Vagina (tissue), 2 donors: ENCODE measurements around the gene WT1. TPM values are rescaled to one million over a fixed set of nuclear protein-coding genes. Genes with fewer than 3 reads are reported as not detected.

Experiments used
- DNase-seq, 2 donors: peaks; one replicate each; pipeline ENCODE4 v3.0.0-alpha.2; 2017; ENCODE audit errors: extremely low spot score in 2 of 2
- H3K27ac ChIP-seq: fragments of 200-600 bp; sonication (generic); one replicate; pipeline ENCODE4 v1.5.1; 2019
- H3K27me3 ChIP-seq: fragments of 200-600 bp; sonication (generic); one replicate; pipeline ENCODE4 v1.5.1; 2019
- H3K36me3 ChIP-seq, 2 donors: fragments of 200-600 bp; sonication (generic); one replicate each; pipeline ENCODE4 v1.5.1; 2017 to 2019
- H3K4me1 ChIP-seq: fragments of 200-600 bp; sonication (generic); one replicate; pipeline ENCODE4 v1.5.1; 2019
- H3K4me3 ChIP-seq, 2 donors: fragments of 200-600 bp; sonication (generic); 1 replicate in 1 of 2; 2 replicates in 1 of 2; pipeline ENCODE4 v1.5.1; 2016 to 2019
- H3K9me3 ChIP-seq: fragments of 200-600 bp; sonication (generic); one replicate; pipeline ENCODE4 v1.5.1; 2019
- POLR2A ChIP-seq, 2 donors: fragments of 450-650 bp; IDR thresholded peaks; one replicate each; pipeline ENCODE4 v1.6.1; 2017; ENCODE audit warnings: antibody characterized with exemption in 2 of 2, mild to moderate bottlenecking in 2 of 2, moderate library complexity in 2 of 2
- POLR2AphosphoS5 ChIP-seq, 2 donors: sonication (generic); formaldehyde crosslinking; IDR thresholded peaks; one replicate each; pipeline ENCODE4 v1.9.0; 2017; ENCODE audit warnings: antibody characterized with exemption in 2 of 2, mild to moderate bottlenecking in 2 of 2, low read depth in 1 of 2; ENCODE audit not compliant: insufficient read depth in 1 of 2
- intact Hi-C: fragments of 100-400 bp; cut with DNase I; formaldehyde crosslinking; loops from one replicate; pipeline ENCODE4 v1.15.1; 2023
- total RNA-seq: library from RNA; depleted of rRNA; stranded (reverse); fragments of >200 nt; gene quantifications from one replicate; pipeline ENCODE4 v1.2.3, GENCODE V29; 2016
- TF ChIP-seq, protein P1 (sequence below), 3 experiments: fragments of 450-650 bp in 2 of 3; fragments of 200-600 bp in 1 of 3; sonication (generic) in 1 of 3; IDR thresholded peaks; one replicate each; pipeline ENCODE4 v1.5.1; 2017 to 2019; ENCODE audit warnings: antibody characterized with exemption in 3 of 3, mild to moderate bottlenecking in 2 of 3, moderate library complexity in 2 of 3

WT1 gene
- total RNA-seq, 1 donor from 2014 or later = 32.7 TPM

DNA sequence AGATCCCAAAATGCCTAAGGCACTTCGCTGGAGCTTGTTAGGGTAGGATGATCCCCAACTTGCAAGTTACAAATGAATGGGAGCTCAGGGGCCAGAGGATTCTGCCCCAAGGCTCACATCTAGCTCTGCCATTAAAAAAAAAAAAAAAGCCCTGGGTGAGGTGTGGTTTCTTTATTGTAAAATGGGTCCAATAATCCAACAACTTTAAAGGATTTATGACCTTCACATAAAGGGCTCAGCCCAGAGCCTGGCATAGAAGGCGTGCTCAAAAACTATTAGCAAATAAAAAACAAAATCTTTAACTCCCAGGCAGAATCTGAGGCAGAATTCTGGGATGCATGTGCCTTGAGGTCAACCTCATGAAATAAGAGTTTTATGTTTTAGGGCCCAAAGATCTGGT lies 42.5 kb downstream of the WT1 start:
- TF ChIP-seq POLR2AphosphoS5 (IDR thresholded peaks at IDR 0.05; ENCODE audit: insufficient read depth in 1 of 2, low read depth in 1 of 2) = no peak
- TF ChIP-seq, protein P1, sequence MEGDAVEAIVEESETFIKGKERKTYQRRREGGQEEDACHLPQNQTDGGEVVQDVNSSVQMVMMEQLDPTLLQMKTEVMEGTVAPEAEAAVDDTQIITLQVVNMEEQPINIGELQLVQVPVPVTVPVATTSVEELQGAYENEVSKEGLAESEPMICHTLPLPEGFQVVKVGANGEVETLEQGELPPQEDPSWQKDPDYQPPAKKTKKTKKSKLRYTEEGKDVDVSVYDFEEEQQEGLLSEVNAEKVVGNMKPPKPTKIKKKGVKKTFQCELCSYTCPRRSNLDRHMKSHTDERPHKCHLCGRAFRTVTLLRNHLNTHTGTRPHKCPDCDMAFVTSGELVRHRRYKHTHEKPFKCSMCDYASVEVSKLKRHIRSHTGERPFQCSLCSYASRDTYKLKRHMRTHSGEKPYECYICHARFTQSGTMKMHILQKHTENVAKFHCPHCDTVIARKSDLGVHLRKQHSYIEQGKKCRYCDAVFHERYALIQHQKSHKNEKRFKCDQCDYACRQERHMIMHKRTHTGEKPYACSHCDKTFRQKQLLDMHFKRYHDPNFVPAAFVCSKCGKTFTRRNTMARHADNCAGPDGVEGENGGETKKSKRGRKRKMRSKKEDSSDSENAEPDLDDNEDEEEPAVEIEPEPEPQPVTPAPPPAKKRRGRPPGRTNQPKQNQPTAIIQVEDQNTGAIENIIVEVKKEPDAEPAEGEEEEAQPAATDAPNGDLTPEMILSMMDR (IDR thresholded peaks at IDR 0.05) = no peak
- TF ChIP-seq POLR2A (IDR thresholded peaks at IDR 0.05) = no peak
- intact Hi-C loops = no loop called here

GRCh38 chr11:32391956-32392553 lies 43.3 kb downstream of the WT1 start:
- DNase-seq = no peak
- Histone ChIP-seq H3K27ac (no peak overlapping the region), H3K27me3 (no peaks in the 10 kb centered on the region), H3K36me3 (no peaks in the 10 kb centered on the region), H3K4me1 (no peaks in the 10 kb centered on the region), H3K9me3 (no peaks in the 10 kb centered on the region), H3K4me3 (no peak overlapping the region)
- TF ChIP-seq, protein P1 (IDR thresholded peaks at IDR 0.05) = no peak
- TF ChIP-seq POLR2A (IDR thresholded peaks at IDR 0.05) (no peak), POLR2AphosphoS5 (IDR thresholded peaks at IDR 0.05; ENCODE audit: insufficient read depth in 1 of 2, low read depth in 1 of 2) (no peak)
- intact Hi-C loops = no loop called here

More for the DNA sequence above, 42.5 kb downstream of the WT1 start:
- H3K9me3 ChIP-seq = no peaks in the 10 kb centered on the region
- no peak overlapping the region for H3K4me3 ChIP-seq
- no peaks in the 10 kb centered on the region for H3K27me3 ChIP-seq
- H3K4me1 ChIP-seq = no peaks in the 10 kb centered on the region
- DNase-seq = no peak
- no peaks in the 10 kb centered on the region for H3K36me3 ChIP-seq
- H3K27ac ChIP-seq = no peak overlapping the region

DNA sequence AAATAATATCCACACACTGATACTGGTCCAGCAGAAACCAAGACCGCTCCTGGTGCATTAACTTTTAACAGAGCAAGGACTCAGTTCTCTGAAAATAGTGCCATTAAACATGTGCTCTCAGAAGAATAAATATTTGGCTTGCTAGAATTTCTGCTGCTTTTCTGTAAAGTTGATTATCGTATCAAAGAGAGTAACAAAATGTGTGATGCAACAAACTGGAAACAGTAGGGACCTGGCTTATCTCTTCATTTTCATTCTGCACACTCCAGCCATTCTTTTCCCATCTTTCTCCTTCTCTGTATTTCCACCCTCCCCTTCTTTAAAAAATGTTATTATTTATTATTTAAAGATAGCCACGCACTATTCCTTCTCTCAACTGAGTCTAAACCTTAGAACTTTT lies 43.9 kb downstream of the WT1 start:
- DNase-seq = no peak
- TF ChIP-seq POLR2AphosphoS5 (IDR thresholded peaks at IDR 0.05; ENCODE audit: insufficient read depth in 1 of 2, low read depth in 1 of 2) (no peak), POLR2A (IDR thresholded peaks at IDR 0.05) (no peak)
- TF ChIP-seq, protein P1 (IDR thresholded peaks at IDR 0.05) = no peak
- Histone ChIP-seq H3K27ac (no peak overlapping the region), H3K4me1 (peaks cover 2% of the 10 kb centered on the region), H3K27me3 (no peaks in the 10 kb centered on the region), H3K9me3 (no peaks in the 10 kb centered on the region), H3K4me3 (no peak overlapping the region), H3K36me3 (no peaks in the 10 kb centered on the region)
- intact Hi-C loops = no loop called here

GRCh38 chr11:32390712-32391111 lies 44.6 kb downstream of the WT1 start:
- Histone ChIP-seq H3K27ac (no peak overlapping the region), H3K4me3 (no peak overlapping the region), H3K9me3 (no peaks in the 10 kb centered on the region), H3K36me3 (no peaks in the 10 kb centered on the region), H3K27me3 (no peaks in the 10 kb centered on the region), H3K4me1 (peaks cover 7% of the 10 kb centered on the region)
- no peak for TF ChIP-seq POLR2A (IDR thresholded peaks at IDR 0.05)
- TF ChIP-seq, protein P1 (IDR thresholded peaks at IDR 0.05) = no peak
- no peak for TF ChIP-seq POLR2AphosphoS5 (IDR thresholded peaks at IDR 0.05; ENCODE audit: insufficient read depth in 1 of 2, low read depth in 1 of 2)
- intact Hi-C loops = no loop called here
- no peak for DNase-seq

- peaks cover 7% of the 10 kb centered on the region for H3K4me1 ChIP-seq
- no peak overlapping the region for H3K27ac ChIP-seq
- H3K4me3 ChIP-seq = no peak overlapping the region
- H3K36me3 ChIP-seq = no peaks in the 10 kb centered on the region
- intact Hi-C loops = no loop called here
- no peak for DNase-seq
- H3K9me3 ChIP-seq = no peaks in the 10 kb centered on the region
- no peaks in the 10 kb centered on the region for H3K27me3 ChIP-seq
- TF ChIP-seq POLR2A (IDR thresholded peaks at IDR 0.05) = no peak
- no peak for TF ChIP-seq POLR2AphosphoS5 (IDR thresholded peaks at IDR 0.05; ENCODE audit: insufficient read depth in 1 of 2, low read depth in 1 of 2)
- TF ChIP-seq, protein P1 (IDR thresholded peaks at IDR 0.05) = no peak
Measured at GRCh38 chr11:32388871-32389770, 46.2 kb downstream of the WT1 start.
